Tibial nerve (tissue), 4 donors: Measurements from ENCODE around the gene CCDC57. TPM values are rescaled to one million over a fixed set of nuclear protein-coding genes. Genes with fewer than 3 reads are reported as not detected.
"Not testable (repeated sequence)": the region's sequence is repeated elsewhere in the genome, so short reads cannot be mapped to it uniquely, and the experiment has no call there.

Experiments
- DNase-seq, 2 donors: peaks; one replicate each; pipeline ENCODE4 v3.0.0-alpha.2; 2019; ENCODE audit warnings: low spot score in 2 of 2
- H3K27ac ChIP-seq, 4 donors: fragments of 200-600 bp; sonication (generic) in 3 of 4; one replicate each; pipeline ENCODE4 v1.5.1; 2017 to 2019; ENCODE audit warnings: mild to moderate bottlenecking in 1 of 4
- H3K27me3 ChIP-seq, 2 donors: fragments of 200-600 bp; sonication (generic) in 1 of 2; one replicate each; pipeline versions ENCODE4 v1.5.1 to v1.6.0; 2017 to 2019
- H3K36me3 ChIP-seq, 3 donors: fragments of 200-600 bp; sonication (generic); one replicate each; pipeline ENCODE4 v1.5.1; 2018 to 2019
- H3K4me1 ChIP-seq, 4 donors: fragments of 200-600 bp; sonication (generic) in 3 of 4; one replicate each; pipeline ENCODE4 v1.5.1; 2017 to 2019
- H3K4me3 ChIP-seq, 4 donors: fragments of 200-600 bp; sonication (generic) in 3 of 4; one replicate each; pipeline ENCODE4 v1.5.1; 2017 to 2019; ENCODE audit warnings: mild to moderate bottlenecking in 1 of 4, moderate library complexity in 1 of 4
- H3K9me3 ChIP-seq, 4 donors: fragments of 200-600 bp; sonication (generic) in 3 of 4; one replicate each; pipeline ENCODE4 v1.5.1; 2017 to 2019
- EP300 ChIP-seq, 2 donors: sonication (generic); formaldehyde crosslinking; IDR thresholded peaks; one replicate each; pipeline ENCODE4 v1.6.1; 2017; ENCODE audit warnings: antibody characterized with exemption in 2 of 2, mild to moderate bottlenecking in 1 of 2
- POLR2A ChIP-seq, 2 donors: fragments of 450-650 bp; IDR thresholded peaks; one replicate each; pipeline ENCODE4 v1.6.1; 2017; ENCODE audit warnings: antibody characterized with exemption in 2 of 2, mild to moderate bottlenecking in 2 of 2, moderate library complexity in 2 of 2
- WGBS, 2 donors: methylation state at CpG; one replicate each; pipeline ENCODE4 v1.1.5; 2018; 5-methylcytosine and 5-hydroxymethylcytosine counted together
- total RNA-seq, 4 donors: library from RNA; depleted of rRNA; stranded (reverse); fragments of >200 nt; gene quantifications; one replicate each; pipeline ENCODE4 v1.1.0, GENCODE V29; 2016
- TF ChIP-seq, protein P1 (sequence below), 5 experiments: fragments of 200-600 bp in 3 of 5; fragments of 450-650 bp in 2 of 5; sonication (generic) in 3 of 5; IDR thresholded peaks; one replicate each; pipeline ENCODE4 v1.5.1; 2016 to 2019; ENCODE audit warnings: antibody characterized with exemption in 5 of 5, mild to moderate bottlenecking in 3 of 5, moderate library complexity in 2 of 5

The CCDC57 gene
- total RNA-seq, 4 donors from 2014 or later, result 33.5 to 91.2 (median 47.9) TPM

DNA sequence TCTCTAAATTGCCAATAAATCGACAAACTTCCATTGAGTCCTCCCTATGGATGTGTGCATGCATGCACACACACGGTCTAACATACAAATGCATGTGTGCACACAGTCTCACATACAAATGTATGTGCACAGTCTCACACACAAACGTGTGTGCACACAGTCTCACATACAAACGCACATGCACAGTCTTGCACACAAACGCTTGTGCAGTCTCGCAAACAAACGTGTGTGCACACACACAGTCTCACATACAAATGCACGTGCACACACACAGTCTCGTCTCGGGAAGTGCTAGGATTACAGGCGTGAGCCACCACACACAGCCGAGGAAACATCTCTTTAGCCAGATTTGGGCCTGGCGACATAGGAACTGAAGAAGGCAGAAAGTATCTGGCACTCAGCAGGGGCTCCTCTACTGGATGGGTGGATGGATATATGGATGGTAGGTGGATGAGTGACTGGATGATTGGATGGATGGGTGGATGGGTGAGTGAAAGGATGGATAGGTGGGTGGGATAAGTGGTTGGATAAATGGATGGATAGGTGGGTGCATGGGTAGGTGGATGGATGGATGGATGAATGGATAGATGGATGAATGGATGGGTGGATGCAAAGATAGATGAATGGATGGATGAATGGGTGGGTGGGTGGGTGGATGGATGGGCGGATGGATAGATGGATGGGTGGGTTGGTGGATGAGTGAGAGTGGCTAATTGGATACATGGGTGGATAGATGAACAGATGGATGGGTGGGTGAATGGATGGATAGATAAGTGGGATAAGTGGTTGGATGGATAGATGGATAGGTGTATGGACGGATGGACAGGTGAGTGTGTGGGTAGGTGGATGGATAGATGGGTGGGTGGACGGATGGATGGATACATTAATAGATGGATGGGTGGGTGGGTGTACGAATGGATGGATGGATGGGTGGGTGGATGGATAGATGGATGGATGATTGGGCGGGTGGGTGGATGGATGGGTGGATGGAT is 65.7 kb downstream of the CCDC57 start:
- H3K4me3 ChIP-seq, result no peak overlapping the region
- H3K27ac ChIP-seq, result no peak overlapping the region
- H3K4me1 ChIP-seq, result no peaks in the 10 kb centered on the region
- TF ChIP-seq, protein P1, sequence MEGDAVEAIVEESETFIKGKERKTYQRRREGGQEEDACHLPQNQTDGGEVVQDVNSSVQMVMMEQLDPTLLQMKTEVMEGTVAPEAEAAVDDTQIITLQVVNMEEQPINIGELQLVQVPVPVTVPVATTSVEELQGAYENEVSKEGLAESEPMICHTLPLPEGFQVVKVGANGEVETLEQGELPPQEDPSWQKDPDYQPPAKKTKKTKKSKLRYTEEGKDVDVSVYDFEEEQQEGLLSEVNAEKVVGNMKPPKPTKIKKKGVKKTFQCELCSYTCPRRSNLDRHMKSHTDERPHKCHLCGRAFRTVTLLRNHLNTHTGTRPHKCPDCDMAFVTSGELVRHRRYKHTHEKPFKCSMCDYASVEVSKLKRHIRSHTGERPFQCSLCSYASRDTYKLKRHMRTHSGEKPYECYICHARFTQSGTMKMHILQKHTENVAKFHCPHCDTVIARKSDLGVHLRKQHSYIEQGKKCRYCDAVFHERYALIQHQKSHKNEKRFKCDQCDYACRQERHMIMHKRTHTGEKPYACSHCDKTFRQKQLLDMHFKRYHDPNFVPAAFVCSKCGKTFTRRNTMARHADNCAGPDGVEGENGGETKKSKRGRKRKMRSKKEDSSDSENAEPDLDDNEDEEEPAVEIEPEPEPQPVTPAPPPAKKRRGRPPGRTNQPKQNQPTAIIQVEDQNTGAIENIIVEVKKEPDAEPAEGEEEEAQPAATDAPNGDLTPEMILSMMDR (IDR thresholded peaks at IDR 0.05), result no peak
- TF ChIP-seq POLR2A (IDR thresholded peaks at IDR 0.05) (no peak), EP300 (IDR thresholded peaks at IDR 0.05) (no peak)
- WGBS, 2 donors, result 84 to 93% methylated on average over 18 of the region's 18 CpGs
- no peaks in the 10 kb centered on the region for H3K27me3 ChIP-seq
- no peaks in the 10 kb centered on the region for H3K9me3 ChIP-seq
- H3K36me3 ChIP-seq, result peaks cover 0 to 22% (median 0%) of the 10 kb centered on the region in 3 donors
- no peak for DNase-seq

DNA sequence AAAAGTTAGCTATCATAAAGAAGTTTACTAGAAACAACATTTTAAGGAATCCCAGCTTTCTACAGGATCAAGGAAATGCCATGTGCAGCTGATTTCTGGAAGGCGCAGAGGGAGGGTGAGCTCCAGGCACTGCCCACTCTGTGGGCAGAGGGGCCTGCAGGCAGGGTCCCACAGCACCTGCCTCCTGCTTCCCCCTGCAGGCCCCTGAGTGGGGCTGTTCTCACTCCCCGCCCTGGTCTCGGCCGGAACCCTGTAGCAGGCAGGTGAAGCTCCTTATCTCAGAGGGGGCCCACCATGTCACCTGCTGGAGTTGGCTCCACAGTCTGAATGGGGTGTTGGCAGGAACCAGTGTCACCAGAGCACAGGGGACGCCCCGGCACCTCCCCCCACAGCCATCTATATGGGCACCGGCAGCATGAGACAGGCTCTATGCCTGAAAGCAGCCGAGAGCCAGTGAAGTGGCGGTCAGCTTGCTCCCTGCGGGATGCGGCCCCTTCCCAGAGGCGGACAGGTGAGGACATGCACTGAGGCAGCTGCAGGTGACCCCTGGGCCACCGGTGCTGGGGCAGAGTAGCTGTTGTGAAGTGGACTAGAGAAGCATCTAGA is 67.0 kb downstream of the CCDC57 start:
- TF ChIP-seq EP300 (IDR thresholded peaks at IDR 0.05) (no peak), POLR2A (IDR thresholded peaks at IDR 0.05) (no peak)
- TF ChIP-seq, protein P1 (IDR thresholded peaks at IDR 0.05), result no peak
- Histone ChIP-seq H3K9me3 (no peaks in the 10 kb centered on the region), H3K27ac (no peak overlapping the region), H3K27me3 (no peaks in the 10 kb centered on the region), H3K4me3 (no peak overlapping the region), H3K4me1 (no peaks in the 10 kb centered on the region), H3K36me3 (peaks cover 0 to 22% (median 0%) of the 10 kb centered on the region in 3 donors)
- no peak for DNase-seq
- WGBS, 2 donors, result 96 to 100% methylated on average over 4 to 13 of the region's 13 CpGs

DNA sequence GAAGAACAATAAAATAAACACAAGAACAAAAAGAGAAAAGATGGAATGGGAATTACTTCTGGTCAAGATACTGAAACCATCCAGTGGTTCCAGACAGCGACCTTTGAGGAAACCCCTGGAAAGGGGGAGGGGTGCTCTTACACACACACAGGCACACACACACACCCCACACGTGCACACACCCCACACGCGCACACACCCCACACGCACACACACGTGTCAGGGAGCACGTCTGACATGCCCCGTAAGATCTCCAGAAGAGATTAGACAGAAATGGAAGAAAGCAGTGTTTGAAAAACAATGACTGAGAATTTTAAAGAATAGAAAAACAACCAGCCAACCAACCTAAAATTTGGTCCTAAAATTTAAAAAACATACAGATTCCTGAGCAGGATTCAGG is 69.3 kb downstream of the CCDC57 start:
- H3K9me3 ChIP-seq, result no peaks in the 10 kb centered on the region
- WGBS, 2 donors, result 87 to 88% methylated on average over 8 of the region's 8 CpGs
- no peak for DNase-seq
- no peak for TF ChIP-seq EP300 (IDR thresholded peaks at IDR 0.05)
- no peak for TF ChIP-seq POLR2A (IDR thresholded peaks at IDR 0.05)
- TF ChIP-seq, protein P1 (IDR thresholded peaks at IDR 0.05), result no peak
- H3K27me3 ChIP-seq, result no peaks in the 10 kb centered on the region
- no peak overlapping the region for H3K27ac ChIP-seq
- H3K4me3 ChIP-seq, result no peak overlapping the region
- H3K4me1 ChIP-seq, result no peaks in the 10 kb centered on the region
- peaks cover 0 to 21% (median 0%) of the 10 kb centered on the region in 3 donors for H3K36me3 ChIP-seq

DNA sequence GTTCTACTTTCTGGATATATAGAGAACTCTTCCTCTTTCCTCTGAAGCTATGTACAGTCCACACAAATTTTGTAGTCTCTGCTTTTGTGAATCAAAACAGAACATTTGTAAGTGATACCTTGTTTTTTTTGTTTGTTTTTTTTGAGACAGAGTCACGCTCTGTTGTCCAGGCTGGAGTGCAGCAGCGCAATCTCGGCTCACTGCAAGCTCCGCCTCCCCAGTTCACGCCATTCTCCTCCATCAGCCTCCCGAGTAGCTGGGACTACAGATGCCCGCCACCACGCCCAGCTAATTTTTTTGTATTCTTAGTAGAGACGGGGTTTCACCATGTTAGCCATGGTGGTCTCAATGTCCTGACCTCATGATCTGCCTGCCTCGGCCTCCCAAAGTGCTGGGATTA is 72.7 kb downstream of the CCDC57 start:
- not testable (repeated sequence) for H3K27me3 ChIP-seq, DNase-seq, H3K4me3 ChIP-seq, H3K27ac ChIP-seq, H3K4me1 ChIP-seq, H3K9me3 ChIP-seq, H3K36me3 ChIP-seq
- 94 to 96% methylated on average over 10 of the region's 10 CpGs for WGBS, 2 donors

DNA sequence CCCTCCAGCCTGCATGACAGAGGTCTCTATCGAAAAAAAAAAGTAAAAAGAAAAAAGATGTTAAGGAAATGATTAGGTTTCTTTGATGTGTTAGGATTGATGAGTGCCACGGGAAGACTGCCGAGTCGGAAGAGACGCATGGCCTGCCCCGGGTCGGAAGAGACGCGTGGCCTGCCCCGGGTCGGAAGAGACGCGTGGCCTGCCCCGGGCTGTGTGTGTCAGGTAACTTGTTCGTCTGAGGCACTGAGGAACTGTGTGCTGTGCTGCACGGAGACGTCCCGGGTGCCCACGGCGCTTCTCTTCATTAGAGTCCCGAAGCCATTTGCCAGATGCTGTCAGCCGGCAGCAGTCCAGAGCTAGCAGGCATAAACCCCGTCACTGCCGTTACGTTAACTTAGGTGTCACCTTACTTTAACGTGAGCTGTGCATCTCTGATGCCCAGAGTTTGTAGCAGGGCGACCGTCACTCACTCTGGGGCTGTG is 74.1 kb downstream of the CCDC57 start:
- Histone ChIP-seq H3K27me3 (no peaks in the 10 kb centered on the region), H3K36me3 (peaks cover 0 to 12% (median 0%) of the 10 kb centered on the region in 3 donors), H3K4me1 (no peaks in the 10 kb centered on the region), H3K27ac (no peak overlapping the region), H3K4me3 (no peak overlapping the region), H3K9me3 (no peaks in the 10 kb centered on the region)
- 89 to 93% methylated on average over 28 of the region's 28 CpGs for WGBS, 2 donors
- DNase-seq, result no peak
- TF ChIP-seq, protein P1 (IDR thresholded peaks at IDR 0.05), result no peak
- TF ChIP-seq EP300 (IDR thresholded peaks at IDR 0.05) (no peak), POLR2A (IDR thresholded peaks at IDR 0.05) (no peak)
